ENCODE measurements around the gene VAPB. TPM values are rescaled to one million over a fixed set of nuclear protein-coding genes. Genes with fewer than 3 reads are reported as not detected.

The VAPB gene
- total and polyA plus RNA-seq, 10 donors = 11.2 to 32.5 (median 23.3) TPM

DNA sequence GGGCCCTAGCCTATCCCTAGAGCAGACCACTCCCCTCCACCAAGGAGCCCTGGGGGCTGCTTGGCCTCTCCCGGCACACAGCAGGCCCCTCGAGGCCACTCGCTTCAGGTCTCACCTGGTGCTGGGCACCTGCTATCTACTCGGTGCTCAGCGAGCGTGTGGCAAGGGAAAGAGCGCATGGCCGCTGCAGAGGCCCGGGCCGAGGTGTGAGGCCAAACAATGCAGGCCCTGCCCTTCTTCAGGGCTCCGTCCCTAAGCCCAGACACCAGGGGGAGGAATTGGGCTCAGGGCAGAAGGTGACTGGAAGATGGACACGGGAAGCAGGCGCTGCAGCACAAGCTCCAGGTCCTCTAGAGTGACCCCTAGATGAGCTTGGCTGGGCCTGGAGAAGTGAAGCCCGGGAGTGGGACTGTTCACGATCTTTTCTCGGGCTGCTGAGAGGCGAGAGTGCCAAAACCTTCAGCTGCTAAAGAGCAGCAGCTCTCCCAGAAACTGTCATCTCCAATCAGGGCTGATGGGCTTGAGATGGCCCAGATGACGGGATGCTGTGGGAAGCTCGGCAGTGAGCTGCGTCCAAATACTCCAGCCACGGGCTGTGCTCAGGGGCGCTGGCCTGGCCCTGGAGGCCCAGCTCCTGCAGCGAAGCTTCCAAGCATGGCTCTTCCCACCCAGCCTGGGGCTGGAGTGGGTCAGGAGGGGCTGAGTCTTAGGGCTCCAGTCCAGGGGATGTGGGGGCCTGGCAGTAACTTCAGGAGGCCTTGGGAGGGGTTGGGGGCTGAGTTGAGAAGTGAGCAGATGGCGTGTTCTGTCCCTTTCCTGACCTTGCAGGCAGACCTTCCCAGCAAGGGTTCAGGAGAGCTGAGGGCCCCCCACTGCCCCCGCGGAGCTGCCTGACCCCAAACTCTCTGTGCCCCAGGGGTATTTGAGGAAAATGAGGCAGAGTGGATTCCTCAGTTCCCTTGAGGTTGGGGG lies 82.5 kb downstream of the VAPB start:
- H3K36me3 ChIP-seq = no peaks in the 10 kb centered on the region
- H3K27ac ChIP-seq = no peak overlapping the region
- no peak overlapping the region for H3K4me3 ChIP-seq
- DNase-seq = no peak
- TF ChIP-seq POLR2AphosphoS5 (IDR thresholded peaks at IDR 0.05) = peak in 1 of 3 donors; percentile 21
- TF ChIP-seq, protein P1, sequence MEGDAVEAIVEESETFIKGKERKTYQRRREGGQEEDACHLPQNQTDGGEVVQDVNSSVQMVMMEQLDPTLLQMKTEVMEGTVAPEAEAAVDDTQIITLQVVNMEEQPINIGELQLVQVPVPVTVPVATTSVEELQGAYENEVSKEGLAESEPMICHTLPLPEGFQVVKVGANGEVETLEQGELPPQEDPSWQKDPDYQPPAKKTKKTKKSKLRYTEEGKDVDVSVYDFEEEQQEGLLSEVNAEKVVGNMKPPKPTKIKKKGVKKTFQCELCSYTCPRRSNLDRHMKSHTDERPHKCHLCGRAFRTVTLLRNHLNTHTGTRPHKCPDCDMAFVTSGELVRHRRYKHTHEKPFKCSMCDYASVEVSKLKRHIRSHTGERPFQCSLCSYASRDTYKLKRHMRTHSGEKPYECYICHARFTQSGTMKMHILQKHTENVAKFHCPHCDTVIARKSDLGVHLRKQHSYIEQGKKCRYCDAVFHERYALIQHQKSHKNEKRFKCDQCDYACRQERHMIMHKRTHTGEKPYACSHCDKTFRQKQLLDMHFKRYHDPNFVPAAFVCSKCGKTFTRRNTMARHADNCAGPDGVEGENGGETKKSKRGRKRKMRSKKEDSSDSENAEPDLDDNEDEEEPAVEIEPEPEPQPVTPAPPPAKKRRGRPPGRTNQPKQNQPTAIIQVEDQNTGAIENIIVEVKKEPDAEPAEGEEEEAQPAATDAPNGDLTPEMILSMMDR (IDR thresholded peaks at IDR 0.05 in 8 of 11, conservative IDR thresholded peaks at IDR 0.05 in 3 of 11) = no peak
- H3K27me3 ChIP-seq (replicated peaks in 1 of 7) = peaks cover 0 to 12% (median 0%) of the 10 kb centered on the region in 7 donors
- intact Hi-C loops (cut with DNase I; ENCODE audit: low total_unique reads) = no loop called here
- 82 to 91% (median 85%) methylated on average over 23 to 26 of the region's 26 CpGs for WGBS, 5 donors
- no peaks in the 10 kb centered on the region for H3K9me3 ChIP-seq
- H3K4me1 ChIP-seq = no peaks in the 10 kb centered on the region

DNA sequence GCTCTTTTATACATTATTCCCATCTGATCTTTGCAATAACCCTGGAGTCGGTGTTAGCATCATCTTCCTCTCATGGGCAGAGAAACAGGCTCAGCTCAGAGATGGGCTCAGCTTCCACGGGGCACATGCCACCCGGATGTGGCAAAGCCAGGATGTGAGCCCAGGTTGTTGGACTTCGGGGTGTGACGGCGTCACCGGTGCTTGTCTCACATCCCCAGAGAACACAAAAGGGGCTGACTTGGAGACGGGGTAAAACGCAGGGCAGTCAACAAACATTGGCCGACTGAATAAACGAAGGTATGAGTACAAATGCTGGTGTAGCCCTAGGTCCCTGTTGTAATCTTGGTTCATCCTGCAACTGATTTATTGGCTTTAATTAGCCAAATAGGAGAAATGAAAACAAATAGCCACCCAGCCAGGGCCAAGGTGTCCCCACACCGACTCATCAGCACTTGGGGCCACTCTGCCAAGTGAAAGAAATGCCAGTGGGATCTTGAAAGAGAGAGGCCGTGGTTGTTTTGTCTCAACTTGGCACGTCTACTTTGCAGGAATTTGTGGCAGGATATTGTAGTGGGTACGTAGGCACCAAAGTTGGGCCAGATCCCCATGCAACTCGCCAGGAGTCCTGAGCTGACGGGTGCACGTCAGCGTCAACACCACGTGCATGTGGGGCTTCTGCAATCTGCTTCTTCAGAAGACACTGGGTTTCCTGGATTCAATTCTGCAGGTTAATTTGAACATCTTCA lies 83.4 kb downstream of the VAPB start:
- H3K9me3 ChIP-seq = peaks cover 0 to 6% (median 3%) of the 10 kb centered on the region in 8 donors
- H3K4me1 ChIP-seq = no peaks in the 10 kb centered on the region
- no peak overlapping the region for H3K27ac ChIP-seq
- H3K4me3 ChIP-seq = no peak overlapping the region
- WGBS, 5 donors = 90 to 96% (median 94%) methylated on average over 20 of the region's 20 CpGs
- DNase-seq = no peak
- intact Hi-C loops (cut with DNase I; ENCODE audit: low total_unique reads) = no loop called here
- no peaks in the 10 kb centered on the region for H3K36me3 ChIP-seq
- no peak for TF ChIP-seq POLR2A (IDR thresholded peaks at IDR 0.05)
- H3K27me3 ChIP-seq (replicated peaks in 1 of 7) = peaks cover 0 to 2% (median 0%) of the 10 kb centered on the region in 7 donors

DNA sequence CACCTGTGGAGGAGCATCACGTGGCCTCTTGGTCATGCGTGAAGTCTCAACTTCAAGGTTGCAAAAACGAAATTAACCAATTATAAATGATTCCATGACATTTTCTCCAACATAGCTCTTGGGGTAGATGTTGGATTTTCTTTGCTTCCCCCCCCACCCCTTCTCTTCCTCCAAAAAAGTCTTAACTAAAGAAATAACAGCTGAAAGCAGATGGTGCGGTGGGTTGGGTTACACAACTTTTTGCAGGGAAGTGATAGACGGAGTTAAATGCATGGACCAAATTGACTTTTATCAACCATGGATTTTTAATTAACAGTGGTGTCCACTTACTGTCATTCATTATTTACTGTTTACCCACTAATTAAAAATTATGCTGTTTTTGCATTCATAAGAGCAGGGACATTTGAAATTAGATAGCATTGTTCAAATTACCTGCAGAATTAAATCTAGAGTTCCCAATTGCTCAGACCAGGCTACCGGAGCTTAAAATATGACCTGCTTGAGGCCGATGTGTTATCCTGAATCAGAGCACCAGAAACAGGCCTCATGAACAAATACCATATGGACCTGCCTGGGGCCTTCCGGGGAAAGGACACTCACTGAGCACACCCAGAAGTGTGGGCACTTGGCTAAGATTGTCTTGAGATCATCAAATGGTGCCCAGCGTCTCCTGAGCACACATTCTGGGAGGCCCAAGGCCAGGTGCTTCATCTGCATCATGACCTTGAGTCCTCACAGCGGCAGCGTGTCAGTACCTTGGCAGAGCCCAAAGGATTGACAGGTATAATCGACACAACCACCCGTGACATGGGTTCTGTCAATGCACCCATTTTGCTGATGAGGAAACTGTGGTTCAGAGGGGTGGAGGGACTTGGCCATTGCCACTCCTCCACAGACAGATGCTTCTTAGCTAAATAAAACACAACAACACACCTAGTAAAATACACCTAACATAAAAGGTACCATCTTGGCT lies 84.7 kb downstream of the VAPB start:
- no peak overlapping the region for H3K4me3 ChIP-seq
- WGBS, 5 donors = 89 to 94% (median 90%) methylated on average over 12 to 13 of the region's 13 CpGs
- H3K4me1 ChIP-seq = no peaks in the 10 kb centered on the region
- H3K27me3 ChIP-seq (replicated peaks in 1 of 7) = no peaks in the 10 kb centered on the region
- intact Hi-C loops (cut with DNase I; ENCODE audit: low total_unique reads) = no loop called here
- H3K9me3 ChIP-seq = peaks cover 0 to 18% (median 13%) of the 10 kb centered on the region in 8 donors
- DNase-seq = no peak
- H3K36me3 ChIP-seq = no peaks in the 10 kb centered on the region
- no peak overlapping the region for H3K27ac ChIP-seq
- TF ChIP-seq, protein P1 (IDR thresholded peaks at IDR 0.05 in 8 of 11, conservative IDR thresholded peaks at IDR 0.05 in 3 of 11) = no peak

DNA sequence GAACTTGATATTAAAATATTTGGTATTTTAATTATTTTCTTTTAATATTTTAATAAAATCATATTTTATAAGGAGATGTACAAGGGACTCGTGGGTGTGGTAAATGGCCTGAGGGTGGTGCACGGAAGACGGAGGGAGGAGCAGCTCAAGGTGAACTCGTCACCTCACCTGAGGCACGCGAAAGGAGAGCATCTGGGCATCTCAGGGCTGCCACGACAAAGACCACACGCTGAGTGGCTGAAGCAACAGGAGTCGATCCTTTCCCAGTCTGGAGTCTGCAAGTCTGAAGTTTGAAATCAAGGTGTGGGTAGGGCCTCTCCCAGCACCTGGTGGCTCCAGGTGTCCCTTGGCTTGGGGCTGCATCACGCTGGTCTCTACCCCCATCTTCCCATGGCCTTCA lies 86.4 kb downstream of the VAPB start:
- no peak overlapping the region for H3K27ac ChIP-seq
- H3K4me1 ChIP-seq = no peaks in the 10 kb centered on the region
- H3K9me3 ChIP-seq = peaks cover 0 to 23% (median 14%) of the 10 kb centered on the region in 8 donors
- intact Hi-C loops (cut with DNase I; ENCODE audit: low total_unique reads) = no loop called here
- DNase-seq = no peak
- H3K27me3 ChIP-seq (replicated peaks in 1 of 7) = no peaks in the 10 kb centered on the region
- WGBS, 5 donors = 88 to 94% (median 89%) methylated on average over 10 of the region's 10 CpGs
- H3K36me3 ChIP-seq = no peaks in the 10 kb centered on the region
- H3K4me3 ChIP-seq = no peak overlapping the region
- TF ChIP-seq POLR2A (IDR thresholded peaks at IDR 0.05) = no peak
- TF ChIP-seq, protein P1 (IDR thresholded peaks at IDR 0.05 in 8 of 11, conservative IDR thresholded peaks at IDR 0.05 in 3 of 11) = no peak
- no peak for TF ChIP-seq POLR2AphosphoS5 (IDR thresholded peaks at IDR 0.05)
